HCT116 (cell line): ENCODE results near the gene ODF4. TPM values are rescaled to one million over a fixed set of nuclear protein-coding genes. Genes with fewer than 3 reads are reported as not detected.

Source experiments
- ATAC-seq: fragments of 200-7000 bp; cut with Tn5 transposase; 2 replicates; pipeline ENCODE4 v1.9.1; 2020; ENCODE audit warnings: mild to moderate bottlenecking, moderate library complexity
- BruUV-seq: library from RNA; stranded (reverse); fragments of 400-500 nt; replicated peaks from 2 replicates; lab custom pipeline; 2021; lab: Mats Ljungman, UMichigan
- CTCF ChIA-PET: fragments of 300-600 bp; sonication (Branson Sonifier 250); formaldehyde crosslinking; loops from one replicate; lab custom pipeline; 2021; ENCODE audit warnings: antibody characterized with exemption; lab: Charles Lee
- POLR2A ChIA-PET: fragments of 300-600, 350-600 bp; sonication (Branson Sonifier 250); formaldehyde crosslinking; loops from one replicate; lab custom pipeline; 2021; ENCODE audit warnings: antibody characterized with exemption; lab: Charles Lee
- RAD21 ChIA-PET, 2 experiments: fragments of 300-600 bp; sonication (Branson Sonifier 250); formaldehyde crosslinking; loops; one replicate each; lab custom pipeline; 2023; ENCODE audit warnings: low total read pairs in 2 of 2; ENCODE audit not compliant: uncharacterized antibody in 2 of 2, unreplicated experiment in 2 of 2, low non-redundant PET in 1 of 2; lab: Charles Lee
- DNase-seq: peaks from one replicate; pipeline ENCODE4 v3.0.0-alpha.2; 2010; ENCODE audit warnings: low read depth, low spot score
- H2AFZ ChIP-seq: fragments of 200-600 bp; shearing (Covaris generic), sonication (generic); 2 replicates; pipeline ENCODE4 v1.6.1; 2017; ENCODE audit warnings: low read depth, mixed run types, mixed read lengths, antibody characterized with exemption, low read length; ENCODE audit not compliant: poor library complexity, severe bottlenecking
- H3K27ac ChIP-seq: 2 replicates; pipeline ENCODE4 v1.5.1; 2012; ENCODE audit warnings: low read depth, low read length
- H3K27me3 ChIP-seq: fragments of 200-600 bp; sonication (generic); 2 replicates; pipeline ENCODE4 v1.6.1; 2016; ENCODE audit warnings: mixed run types, low read length, mixed read lengths; ENCODE audit not compliant: insufficient read depth
- H3K36me3 ChIP-seq, 2 experiments: fragments of 200-500 bp in 1 of 2; fragments of 200-600 bp in 1 of 2; sonication (Bioruptor generic) in 1 of 2; sonication (generic) in 1 of 2; 2 replicates each; pipeline versions ENCODE4 v1.5.1 to v1.6.1; 2014 to 2016; ENCODE audit warnings: low read length in 2 of 2, inconsistent platforms in 1 of 2, mixed read lengths in 1 of 2, mixed run types in 1 of 2; ENCODE audit not compliant: insufficient read depth in 2 of 2, control insufficient read depth in 1 of 2
- H3K4me1 ChIP-seq, 2 experiments: fragments of 200-600 bp in 1 of 2; sonication (generic) in 1 of 2; 2 replicates each; pipeline versions ENCODE4 v1.5.1 to v1.6.1; 2012 to 2017; ENCODE audit warnings: low read length in 2 of 2, inconsistent platforms in 1 of 2, mild to moderate bottlenecking in 1 of 2, mixed read lengths in 1 of 2, mixed run types in 1 of 2, moderate library complexity in 1 of 2; ENCODE audit not compliant: insufficient read depth in 2 of 2, control insufficient read depth in 1 of 2
- H3K4me2 ChIP-seq: fragments of 200-600 bp; sonication (generic); 2 replicates; pipeline ENCODE4 v1.6.1; 2017; ENCODE audit warnings: mixed run types, low read length, mixed read lengths
- H3K4me3 ChIP-seq, 2 experiments: fragments of 200-600 bp in 1 of 2; sonication (generic) in 1 of 2; replicated peaks in 1 of 2; 2 replicates each; pipeline ENCODE4 v1.5.1; 2011 to 2016; ENCODE audit warnings: low read length in 2 of 2, control low read depth in 1 of 2, low read depth in 1 of 2, mild to moderate bottlenecking in 1 of 2, mixed read lengths in 1 of 2, mixed run types in 1 of 2
- H3K79me2 ChIP-seq: fragments of 200-600 bp; sonication (generic); 2 replicates; pipeline ENCODE4 v1.6.1; 2017; ENCODE audit warnings: mild to moderate bottlenecking, mixed run types, low read length, moderate library complexity, mixed read lengths; ENCODE audit not compliant: insufficient read depth
- H3K9ac ChIP-seq: fragments of 200-600 bp; sonication (generic); 2 replicates; pipeline ENCODE4 v1.6.1; 2016; ENCODE audit warnings: low read length, mixed read lengths
- H3K9me2 ChIP-seq: fragments of 200-600 bp; sonication (generic), shearing (Covaris generic); 2 replicates; pipeline ENCODE4 v1.6.1; 2017; ENCODE audit warnings: mixed run types, mild to moderate bottlenecking, moderate library complexity; ENCODE audit not compliant: insufficient read depth
- H3K9me3 ChIP-seq, 2 experiments: fragments of 200-500 bp in 1 of 2; fragments of 200-600 bp in 1 of 2; sonication (Bioruptor generic) in 1 of 2; sonication (generic) in 1 of 2; 2 replicates each; pipeline ENCODE4 v1.6.1; 2014 to 2017; ENCODE audit warnings: low read length in 2 of 2, mixed read lengths in 2 of 2, inconsistent platforms in 1 of 2, low read depth in 1 of 2, mild to moderate bottlenecking in 1 of 2, mixed run types in 1 of 2, moderate library complexity in 1 of 2; ENCODE audit not compliant: control insufficient read depth in 1 of 2, insufficient read depth in 1 of 2
- H4K20me1 ChIP-seq: fragments of 200-600 bp; sonication (generic), shearing (Covaris generic); 2 replicates; pipeline ENCODE4 v1.6.1; 2017; ENCODE audit warnings: mixed run types, mild to moderate bottlenecking, moderate library complexity; ENCODE audit not compliant: insufficient read depth
- CEBPB ChIP-seq: IDR thresholded peaks from 2 replicates; pipeline ENCODE4 v1.6.1; 2012; ENCODE audit warnings: low read depth
- EZH2 ChIP-seq: fragments of 200-600 bp; sonication (generic); IDR thresholded peaks from 2 replicates; pipeline ENCODE4 v1.6.1; 2017; ENCODE audit warnings: antibody characterized with exemption, mixed run types
- EZH2phosphoT487 ChIP-seq: fragments of 200-600 bp; IDR thresholded peaks from 2 replicates; pipeline ENCODE4 v1.6.1; 2018; ENCODE audit warnings: antibody characterized with exemption, borderline replicate concordance
- FOSL1 ChIP-seq: IDR thresholded peaks from 2 replicates; pipeline ENCODE4 v1.6.1; 2012; ENCODE audit warnings: low read depth
- JUND ChIP-seq: IDR thresholded peaks from 2 replicates; pipeline ENCODE4 v1.6.1; 2012
- POLR2A ChIP-seq: IDR thresholded peaks from 2 replicates; pipeline ENCODE4 v1.7.0; 2011; ENCODE audit warnings: borderline replicate concordance; ENCODE audit not compliant: insufficient read depth, insufficient read length; ENCODE audit errors: extremely low read depth
- POLR2AphosphoS5 ChIP-seq: IDR thresholded peaks from 2 replicates; pipeline ENCODE4 v1.6.1; 2011; ENCODE audit warnings: mild to moderate bottlenecking, low read depth, low read length, moderate library complexity
- SIN3A ChIP-seq: IDR thresholded peaks from 2 replicates; pipeline ENCODE4 v1.6.1; 2012; ENCODE audit warnings: low read depth
- SP1 ChIP-seq: IDR thresholded peaks from 2 replicates; pipeline ENCODE4 v1.6.1; 2012; ENCODE audit warnings: low read depth
- SRF ChIP-seq: IDR thresholded peaks from 2 replicates; pipeline ENCODE4 v1.6.1; 2012; ENCODE audit warnings: low read depth
- YY1 ChIP-seq: IDR thresholded peaks from 2 replicates; pipeline ENCODE4 v1.6.1; 2011; ENCODE audit warnings: low read length, low read depth, moderate library complexity, mild to moderate bottlenecking; ENCODE audit not compliant: insufficient replicate concordance; ENCODE audit errors: extremely low read depth
- ZFX ChIP-seq: fragments of 450-650 bp; IDR thresholded peaks from 2 replicates; pipeline ENCODE4 v1.6.1; 2017
- ZNF274 ChIP-seq: fragments of 200-500 bp; sonication (Bioruptor generic); IDR thresholded peaks from 2 replicates; pipeline ENCODE4 v1.6.1; 2014; ENCODE audit warnings: mild to moderate bottlenecking, low read depth, low read length, inconsistent platforms
- intact Hi-C: fragments of 100-400 bp; cut with micrococcal nuclease; formaldehyde crosslinking; loops from 2 replicates; pipeline ENCODE4 v1.10.0; 2022
- total RNA-seq: library from RNA; stranded (reverse); gene quantifications from one replicate; pipeline ENCODE4 v1.2.1, GENCODE V29; 2021; ENCODE audit not compliant: unreplicated experiment
- TF ChIP-seq, protein P1 (sequence below): IDR thresholded peaks from 2 replicates; pipeline ENCODE4 v1.6.1; 2012; ENCODE audit warnings: low read depth
- TF ChIP-seq, protein P2 (sequence below): IDR thresholded peaks from 2 replicates; pipeline ENCODE4 v1.6.1; 2011; ENCODE audit warnings: mild to moderate bottlenecking, low read length, moderate library complexity; ENCODE audit not compliant: insufficient replicate concordance; ENCODE audit errors: extremely low read depth
- TF ChIP-seq, protein P3 (sequence below), 3 experiments: fragments of 200-600 bp in 1 of 3; sonication (generic) in 1 of 3; IDR thresholded peaks in 2 of 3; conservative IDR thresholded peaks in 1 of 3; 2 replicates each; pipeline ENCODE4 v1.5.1; 2012 to 2017; ENCODE audit warnings: low read depth in 2 of 3, low read length in 2 of 3, antibody characterized with exemption in 1 of 3, borderline replicate concordance in 1 of 3, control low read depth in 1 of 3, mild to moderate bottlenecking in 1 of 3, mixed read lengths in 1 of 3, mixed run types in 1 of 3, moderate library complexity in 1 of 3; ENCODE audit not compliant: insufficient read depth in 1 of 3
- TF ChIP-seq, protein P4 (sequence below): IDR thresholded peaks from 2 replicates; pipeline ENCODE4 v1.6.1; 2012
- TF ChIP-seq, protein P5 (sequence below): IDR thresholded peaks from 2 replicates; pipeline ENCODE4 v1.6.1; 2012

Gene ODF4
- total RNA-seq, 1 experiment from 2014 or later, result not detected

DNA sequence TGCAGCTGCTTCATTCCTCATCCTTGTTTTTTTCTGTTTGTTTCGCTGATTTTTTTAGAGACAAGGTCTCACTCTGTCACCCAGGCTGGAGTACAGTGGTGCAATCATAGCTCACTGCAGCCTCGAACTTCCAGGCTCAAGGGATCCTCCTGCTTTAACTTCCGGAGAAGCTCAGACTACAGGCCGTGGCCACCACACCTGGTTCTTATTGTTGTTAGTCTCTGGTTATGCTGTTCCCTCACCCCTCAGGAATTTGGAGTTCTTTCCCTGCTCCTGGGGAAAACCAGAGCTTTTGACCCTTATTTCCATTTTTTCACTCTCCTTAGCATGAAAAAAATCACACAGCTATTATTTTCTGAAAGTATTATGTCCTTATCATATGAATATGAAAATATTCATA is 1.8 kb downstream of the ODF4 start:
- intact Hi-C loops, result no loop called here
- Histone ChIP-seq H4K20me1 (no peaks in the 10 kb centered on the region; the same call in 1 of the 2 replicates), H2AFZ (no peak overlapping the region), H3K79me2 (no peaks in the 10 kb centered on the region), H3K27me3 (peaks cover 4% of the 10 kb centered on the region; the same call in 1 of the 2 replicates), H3K27ac (no peak overlapping the region), H3K4me1 (no peaks in the 10 kb centered on the region), H3K4me3 (no peak overlapping the region), H3K9ac (no peak overlapping the region), H3K9me2 (no peaks in the 10 kb centered on the region), H3K36me3 (no peaks in the 10 kb centered on the region), H3K4me2 (no peak overlapping the region), H3K9me3 (no peaks in the 10 kb centered on the region)
- CTCF ChIA-PET, result interaction anchor here (0.7 kb wide), 1 partner anchor 41 kb away, joined by 3 read pairs; no protein-coding TSS in a partner anchor
- DNase-seq (no peak), ATAC-seq (no peak)
- no TSS peak for BruUV-seq
- TF ChIP-seq EZH2, result no peak
- TF ChIP-seq EZH2phosphoT487, result no peak
- TF ChIP-seq, protein P1, sequence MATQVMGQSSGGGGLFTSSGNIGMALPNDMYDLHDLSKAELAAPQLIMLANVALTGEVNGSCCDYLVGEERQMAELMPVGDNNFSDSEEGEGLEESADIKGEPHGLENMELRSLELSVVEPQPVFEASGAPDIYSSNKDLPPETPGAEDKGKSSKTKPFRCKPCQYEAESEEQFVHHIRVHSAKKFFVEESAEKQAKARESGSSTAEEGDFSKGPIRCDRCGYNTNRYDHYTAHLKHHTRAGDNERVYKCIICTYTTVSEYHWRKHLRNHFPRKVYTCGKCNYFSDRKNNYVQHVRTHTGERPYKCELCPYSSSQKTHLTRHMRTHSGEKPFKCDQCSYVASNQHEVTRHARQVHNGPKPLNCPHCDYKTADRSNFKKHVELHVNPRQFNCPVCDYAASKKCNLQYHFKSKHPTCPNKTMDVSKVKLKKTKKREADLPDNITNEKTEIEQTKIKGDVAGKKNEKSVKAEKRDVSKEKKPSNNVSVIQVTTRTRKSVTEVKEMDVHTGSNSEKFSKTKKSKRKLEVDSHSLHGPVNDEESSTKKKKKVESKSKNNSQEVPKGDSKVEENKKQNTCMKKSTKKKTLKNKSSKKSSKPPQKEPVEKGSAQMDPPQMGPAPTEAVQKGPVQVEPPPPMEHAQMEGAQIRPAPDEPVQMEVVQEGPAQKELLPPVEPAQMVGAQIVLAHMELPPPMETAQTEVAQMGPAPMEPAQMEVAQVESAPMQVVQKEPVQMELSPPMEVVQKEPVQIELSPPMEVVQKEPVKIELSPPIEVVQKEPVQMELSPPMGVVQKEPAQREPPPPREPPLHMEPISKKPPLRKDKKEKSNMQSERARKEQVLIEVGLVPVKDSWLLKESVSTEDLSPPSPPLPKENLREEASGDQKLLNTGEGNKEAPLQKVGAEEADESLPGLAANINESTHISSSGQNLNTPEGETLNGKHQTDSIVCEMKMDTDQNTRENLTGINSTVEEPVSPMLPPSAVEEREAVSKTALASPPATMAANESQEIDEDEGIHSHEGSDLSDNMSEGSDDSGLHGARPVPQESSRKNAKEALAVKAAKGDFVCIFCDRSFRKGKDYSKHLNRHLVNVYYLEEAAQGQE, result no peak
- TF ChIP-seq, protein P2, sequence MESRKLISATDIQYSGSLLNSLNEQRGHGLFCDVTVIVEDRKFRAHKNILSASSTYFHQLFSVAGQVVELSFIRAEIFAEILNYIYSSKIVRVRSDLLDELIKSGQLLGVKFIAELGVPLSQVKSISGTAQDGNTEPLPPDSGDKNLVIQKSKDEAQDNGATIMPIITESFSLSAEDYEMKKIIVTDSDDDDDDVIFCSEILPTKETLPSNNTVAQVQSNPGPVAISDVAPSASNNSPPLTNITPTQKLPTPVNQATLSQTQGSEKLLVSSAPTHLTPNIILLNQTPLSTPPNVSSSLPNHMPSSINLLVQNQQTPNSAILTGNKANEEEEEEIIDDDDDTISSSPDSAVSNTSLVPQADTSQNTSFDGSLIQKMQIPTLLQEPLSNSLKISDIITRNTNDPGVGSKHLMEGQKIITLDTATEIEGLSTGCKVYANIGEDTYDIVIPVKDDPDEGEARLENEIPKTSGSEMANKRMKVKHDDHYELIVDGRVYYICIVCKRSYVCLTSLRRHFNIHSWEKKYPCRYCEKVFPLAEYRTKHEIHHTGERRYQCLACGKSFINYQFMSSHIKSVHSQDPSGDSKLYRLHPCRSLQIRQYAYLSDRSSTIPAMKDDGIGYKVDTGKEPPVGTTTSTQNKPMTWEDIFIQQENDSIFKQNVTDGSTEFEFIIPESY, result no peak
- TF ChIP-seq CEBPB, result no peak
- TF ChIP-seq, protein P3, sequence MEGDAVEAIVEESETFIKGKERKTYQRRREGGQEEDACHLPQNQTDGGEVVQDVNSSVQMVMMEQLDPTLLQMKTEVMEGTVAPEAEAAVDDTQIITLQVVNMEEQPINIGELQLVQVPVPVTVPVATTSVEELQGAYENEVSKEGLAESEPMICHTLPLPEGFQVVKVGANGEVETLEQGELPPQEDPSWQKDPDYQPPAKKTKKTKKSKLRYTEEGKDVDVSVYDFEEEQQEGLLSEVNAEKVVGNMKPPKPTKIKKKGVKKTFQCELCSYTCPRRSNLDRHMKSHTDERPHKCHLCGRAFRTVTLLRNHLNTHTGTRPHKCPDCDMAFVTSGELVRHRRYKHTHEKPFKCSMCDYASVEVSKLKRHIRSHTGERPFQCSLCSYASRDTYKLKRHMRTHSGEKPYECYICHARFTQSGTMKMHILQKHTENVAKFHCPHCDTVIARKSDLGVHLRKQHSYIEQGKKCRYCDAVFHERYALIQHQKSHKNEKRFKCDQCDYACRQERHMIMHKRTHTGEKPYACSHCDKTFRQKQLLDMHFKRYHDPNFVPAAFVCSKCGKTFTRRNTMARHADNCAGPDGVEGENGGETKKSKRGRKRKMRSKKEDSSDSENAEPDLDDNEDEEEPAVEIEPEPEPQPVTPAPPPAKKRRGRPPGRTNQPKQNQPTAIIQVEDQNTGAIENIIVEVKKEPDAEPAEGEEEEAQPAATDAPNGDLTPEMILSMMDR (IDR thresholded peaks at IDR 0.05 in 2 of 3, conservative IDR thresholded peaks at IDR 0.05 in 1 of 3; ENCODE audit: borderline replicate concordance in 1 of 3, insufficient read depth in 1 of 3, low read depth in 2 of 3, low read length in 2 of 3), result no peak
- no peak for TF ChIP-seq FOSL1
- TF ChIP-seq ZFX, result no peak
- no peak for TF ChIP-seq ZNF274
- no peak for TF ChIP-seq SRF
- no peak for TF ChIP-seq POLR2AphosphoS5
- no peak for TF ChIP-seq JUND
- no peak for TF ChIP-seq POLR2A
- no peak for TF ChIP-seq YY1
- no peak for TF ChIP-seq SIN3A
- TF ChIP-seq, protein P4, sequence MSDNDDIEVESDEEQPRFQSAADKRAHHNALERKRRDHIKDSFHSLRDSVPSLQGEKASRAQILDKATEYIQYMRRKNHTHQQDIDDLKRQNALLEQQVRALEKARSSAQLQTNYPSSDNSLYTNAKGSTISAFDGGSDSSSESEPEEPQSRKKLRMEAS, result no peak
- no peak for TF ChIP-seq SP1
- TF ChIP-seq, protein P5, sequence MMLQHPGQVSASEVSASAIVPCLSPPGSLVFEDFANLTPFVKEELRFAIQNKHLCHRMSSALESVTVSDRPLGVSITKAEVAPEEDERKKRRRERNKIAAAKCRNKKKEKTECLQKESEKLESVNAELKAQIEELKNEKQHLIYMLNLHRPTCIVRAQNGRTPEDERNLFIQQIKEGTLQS, result no peak
- POLR2A ChIA-PET, result no interaction called here
- RAD21 ChIA-PET, result no interaction called here
